Thyroid gland (tissue), 4 donors: ENCODE results near the gene KCTD10.

ENCODE experiments used
- POLR2A ChIP-seq, 2 donors: fragments of 450-650 bp; IDR thresholded peaks; one replicate each; pipeline ENCODE4 v1.6.1; 2017; ENCODE audit warnings: antibody characterized with exemption in 2 of 2, mild to moderate bottlenecking in 2 of 2, moderate library complexity in 1 of 2
- TF ChIP-seq, protein P1 (sequence below), 6 experiments: fragments of 200-600 bp in 3 of 6; fragments of 450-650 bp in 3 of 6; sonication (generic) in 3 of 6; IDR thresholded peaks; one replicate each; pipeline ENCODE4 v1.5.1; 2016 to 2019; ENCODE audit warnings: antibody characterized with exemption in 6 of 6, mild to moderate bottlenecking in 2 of 6, inconsistent platforms in 1 of 6, moderate library complexity in 1 of 6

DNA sequence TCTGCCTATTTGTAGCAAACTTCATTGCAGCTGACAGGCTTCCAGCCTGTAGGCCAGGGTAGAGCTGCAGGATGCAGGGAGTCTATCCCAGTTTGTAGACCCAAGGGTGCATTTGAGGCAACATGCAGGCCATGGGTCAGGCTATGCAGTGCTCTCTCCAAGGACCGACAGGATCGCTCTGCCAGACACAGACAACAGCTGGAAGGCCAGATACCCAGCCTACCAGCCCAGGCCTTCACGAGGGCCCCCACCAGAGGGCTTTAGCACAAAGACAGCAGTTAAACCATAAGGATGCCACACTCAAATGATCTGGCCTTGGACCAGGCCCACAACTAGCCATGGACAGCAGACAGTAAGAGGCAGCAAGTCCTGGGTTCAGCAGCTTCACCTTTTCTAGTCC, 10.3 kb downstream of the KCTD10 start:
- TF ChIP-seq POLR2A (IDR thresholded peaks at IDR 0.05): no peak
- TF ChIP-seq, protein P1, sequence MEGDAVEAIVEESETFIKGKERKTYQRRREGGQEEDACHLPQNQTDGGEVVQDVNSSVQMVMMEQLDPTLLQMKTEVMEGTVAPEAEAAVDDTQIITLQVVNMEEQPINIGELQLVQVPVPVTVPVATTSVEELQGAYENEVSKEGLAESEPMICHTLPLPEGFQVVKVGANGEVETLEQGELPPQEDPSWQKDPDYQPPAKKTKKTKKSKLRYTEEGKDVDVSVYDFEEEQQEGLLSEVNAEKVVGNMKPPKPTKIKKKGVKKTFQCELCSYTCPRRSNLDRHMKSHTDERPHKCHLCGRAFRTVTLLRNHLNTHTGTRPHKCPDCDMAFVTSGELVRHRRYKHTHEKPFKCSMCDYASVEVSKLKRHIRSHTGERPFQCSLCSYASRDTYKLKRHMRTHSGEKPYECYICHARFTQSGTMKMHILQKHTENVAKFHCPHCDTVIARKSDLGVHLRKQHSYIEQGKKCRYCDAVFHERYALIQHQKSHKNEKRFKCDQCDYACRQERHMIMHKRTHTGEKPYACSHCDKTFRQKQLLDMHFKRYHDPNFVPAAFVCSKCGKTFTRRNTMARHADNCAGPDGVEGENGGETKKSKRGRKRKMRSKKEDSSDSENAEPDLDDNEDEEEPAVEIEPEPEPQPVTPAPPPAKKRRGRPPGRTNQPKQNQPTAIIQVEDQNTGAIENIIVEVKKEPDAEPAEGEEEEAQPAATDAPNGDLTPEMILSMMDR (IDR thresholded peaks at IDR 0.05): no peak
